Measurements from ENCODE around the gene RABL6.
"Not testable (repeated sequence)": the region's sequence is repeated elsewhere in the genome, so short reads cannot be mapped to it uniquely, and the experiment has no call there.

Gene RABL6

GRCh38 chr9:136837856-136838277 lies 30.1 kb downstream of the RABL6 start:
- not testable (repeated sequence) for DNase-seq

- DNase-seq, result no peak
These were observed 30.8 kb downstream of the RABL6 start for GRCh38 chr9:136838314-136839228.

- no peak for DNase-seq
These were observed 31.7 kb downstream of the RABL6 start for GRCh38 chr9:136839229-136840139.

- peak; percentile 3 for DNase-seq
These were observed 32.6 kb downstream of the RABL6 start for GRCh38 chr9:136840140-136840876.

- DNase-seq, result peak; percentile 74
These were observed 33.3 kb downstream of the RABL6 start for GRCh38 chr9:136840877-136841645.

- DNase-seq, result not testable (repeated sequence)
These were observed 34.1 kb downstream of the RABL6 start for GRCh38 chr9:136841646-136842379.

- DNase-seq, result peak; percentile 41
These were observed 34.7 kb downstream of the RABL6 start, which contains the start of gene AJM1 for GRCh38 chr9:136842380-136842948. Gene AJM1, plus strand, starts transcription at chr9:136842478. Its CDS starts 1,937 bp downstream, at chr9:136844415.

- DNase-seq, result not testable (repeated sequence)
These were observed 35.5 kb downstream of the RABL6 start for GRCh38 chr9:136843159-136843800.

- DNase-seq, result not testable (repeated sequence)
These were observed 36.3 kb downstream of the RABL6 start for GRCh38 chr9:136843801-136844740.

GRCh38 chr9:136844761-136845464 lies 37.2 kb downstream of the RABL6 start:
- no peak for DNase-seq

GRCh38 chr9:136845465-136846260 lies 37.9 kb downstream of the RABL6 start:
- DNase-seq, result no peak

- DNase-seq, result no peak
These were observed 38.8 kb downstream of the RABL6 start for GRCh38 chr9:136846376-136847087.

GRCh38 chr9:136847088-136847825 lies 39.5 kb downstream of the RABL6 start:
- DNase-seq, result no peak

GRCh38 chr9:136847826-136848392 lies 40.2 kb downstream of the RABL6 start:
- no peak for DNase-seq

- no peak for DNase-seq
These were observed 40.8 kb downstream of the RABL6 start for GRCh38 chr9:136848393-136849037.
